ENCODE measurements around the gene FABP3.
"Not testable (repeated sequence)": the region's sequence is repeated elsewhere in the genome, so short reads cannot be mapped to it uniquely, and the experiment has no call there.

Gene FABP3

DNA sequence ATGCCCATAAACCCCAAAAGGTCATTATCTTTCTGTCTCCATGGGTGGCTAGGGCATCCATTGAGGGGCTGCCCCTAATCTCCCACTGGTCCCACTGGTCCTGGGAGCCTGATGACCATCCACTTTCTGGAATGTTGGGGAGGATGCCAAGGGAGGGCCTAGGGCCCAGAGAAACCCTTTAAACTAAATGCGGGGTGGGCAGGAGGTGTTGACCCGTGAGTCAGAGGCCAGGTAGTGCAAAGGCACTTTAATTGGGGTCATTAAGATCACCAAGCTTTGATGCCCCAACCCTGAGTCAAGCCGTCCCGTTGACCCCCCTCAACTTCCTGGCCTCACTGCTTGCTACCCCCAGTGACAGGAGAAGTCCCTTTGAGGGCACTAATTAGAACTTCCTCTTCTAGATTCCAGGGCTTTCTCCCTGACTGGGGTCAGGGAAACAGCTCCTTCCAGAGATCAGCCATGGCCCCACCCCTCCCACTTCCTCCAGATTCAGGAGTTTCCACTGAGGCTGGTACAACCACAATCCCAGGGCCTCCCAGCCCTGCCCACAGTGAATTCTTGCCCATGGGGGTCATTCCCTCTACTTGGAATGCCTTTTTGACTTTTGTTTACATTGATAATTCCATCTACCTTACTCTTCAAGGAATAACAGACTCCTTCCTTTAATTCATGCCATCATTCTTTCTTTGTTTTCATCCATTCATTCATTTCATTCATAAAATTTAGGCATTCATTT is 24.7 kb upstream of the FABP3 start:
- DNase-seq: no peak

DNA sequence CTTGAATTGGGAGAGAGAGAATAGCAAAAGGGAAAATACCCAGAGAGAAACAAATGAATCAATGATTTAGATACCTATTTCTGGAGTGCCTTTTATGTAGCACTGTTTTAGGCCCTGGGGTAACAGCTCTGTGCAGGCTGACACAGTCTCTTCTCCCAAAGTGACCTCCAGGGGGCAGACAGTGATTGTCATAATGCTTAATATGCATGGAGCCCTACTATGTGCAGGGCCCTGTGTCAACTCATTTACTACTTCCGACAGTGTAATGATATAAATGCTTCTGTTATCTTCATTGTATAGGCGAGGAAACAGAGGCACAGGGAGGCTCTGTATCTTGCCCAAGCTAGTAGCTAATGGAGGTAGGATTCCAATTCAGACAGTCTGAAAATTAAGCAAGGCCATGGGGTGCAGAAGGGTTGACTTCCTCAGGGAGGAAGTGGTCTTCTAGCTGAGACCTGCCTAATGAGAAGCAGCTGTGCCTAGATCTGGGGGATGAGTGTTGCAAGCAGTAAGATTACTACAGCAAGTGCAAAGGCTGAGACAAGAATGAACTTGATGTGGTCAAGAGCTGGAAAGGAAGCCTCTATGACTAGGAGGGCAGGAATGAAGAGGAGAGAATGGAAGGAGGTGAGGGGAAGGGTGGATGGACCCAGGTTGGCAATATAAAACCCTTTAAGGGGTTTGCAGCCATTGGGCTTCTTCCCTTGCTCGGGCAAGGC is 23.9 kb upstream of the FABP3 start:
- DNase-seq: no peak

DNA sequence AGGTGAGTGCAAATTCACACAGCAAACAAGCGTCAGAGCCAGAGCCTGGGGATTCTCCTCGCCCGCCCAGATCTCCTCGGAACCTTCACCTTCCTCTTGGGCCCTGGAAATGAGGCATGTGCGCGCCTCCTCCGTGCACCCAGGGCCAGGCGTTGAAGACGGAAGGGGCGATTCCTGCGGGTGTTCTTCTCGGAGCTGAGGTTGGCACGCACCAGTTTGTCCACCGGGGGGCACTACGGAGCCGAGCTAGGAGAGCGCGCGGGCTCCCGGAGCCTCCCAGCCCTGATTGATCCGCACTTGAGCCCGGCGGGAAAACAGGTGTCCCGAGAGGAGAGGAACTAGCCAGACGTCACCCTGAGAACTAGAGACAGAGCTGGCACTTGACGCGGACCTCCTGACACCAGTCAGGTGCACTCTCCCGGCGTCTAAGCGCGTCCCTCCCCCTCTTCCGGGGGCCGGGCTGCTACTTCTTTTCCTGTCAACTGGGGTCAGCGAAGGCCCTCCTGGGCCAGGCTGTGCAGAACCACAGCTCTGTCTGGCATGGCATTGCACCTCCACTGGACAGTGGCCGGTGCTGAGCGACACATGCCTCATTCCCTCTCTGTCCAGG is 21.8 kb upstream of the FABP3 start:
- peak; percentile 91 for DNase-seq

DNA sequence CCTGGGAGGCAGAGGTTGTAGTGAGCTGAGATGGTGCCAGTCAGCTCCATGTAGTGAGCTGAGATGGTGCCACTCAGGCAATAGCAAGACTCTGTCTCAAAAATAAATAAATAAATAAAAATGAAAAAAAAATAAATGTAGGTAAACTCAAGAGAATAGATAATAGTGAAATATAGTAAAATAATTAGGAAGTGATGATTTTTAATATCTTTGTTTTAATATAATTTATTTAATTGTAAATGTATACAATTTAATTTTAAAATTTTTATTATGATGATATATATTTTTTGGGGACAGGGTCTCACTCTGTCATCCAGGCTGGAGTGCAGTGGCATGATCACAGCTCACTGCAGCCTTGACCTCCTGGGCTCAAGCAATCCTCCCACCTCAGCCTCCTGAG is 20.6 kb upstream of the FABP3 start:
- no peak for DNase-seq

DNA sequence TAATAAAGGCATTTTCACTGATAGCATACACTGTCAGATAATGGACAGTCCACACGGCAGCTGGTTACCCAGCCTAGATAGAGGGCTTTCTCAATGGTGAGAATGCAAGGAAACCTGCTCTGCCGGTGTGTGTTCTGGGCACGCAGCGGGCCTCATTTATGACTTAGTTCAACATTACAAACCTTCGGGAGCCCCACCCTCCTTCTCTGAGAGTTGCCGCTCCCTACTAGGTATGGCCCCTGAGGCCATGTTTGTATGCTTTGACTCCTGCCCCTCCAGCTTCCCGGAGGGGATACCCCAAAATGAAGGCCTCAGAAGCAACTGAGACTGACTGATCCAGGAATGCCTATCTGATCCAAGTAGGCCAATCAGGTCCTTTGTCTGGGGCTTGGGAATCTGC is 17.2 kb upstream of the FABP3 start:
- no peak for DNase-seq

DNA sequence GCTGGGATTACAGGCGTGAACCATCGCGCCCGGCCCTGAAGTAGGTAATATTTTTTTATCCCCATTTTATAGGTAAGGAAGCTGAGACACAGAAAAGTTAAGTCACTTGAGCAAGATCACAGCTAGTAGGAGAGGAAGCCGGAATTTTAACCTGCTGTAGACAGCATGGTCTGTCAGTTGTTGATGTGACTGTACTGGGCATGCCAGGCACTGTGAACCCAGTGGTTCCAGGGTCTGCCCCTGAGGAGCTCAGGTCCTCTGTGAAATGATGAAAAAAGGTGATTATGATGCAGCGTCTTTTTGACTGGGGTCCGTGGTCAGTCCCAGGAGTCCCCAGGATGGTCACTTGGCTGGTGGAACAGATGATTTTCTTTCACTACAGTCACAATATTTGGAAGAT is 16.7 kb upstream of the FABP3 start:
- DNase-seq: no peak

DNA sequence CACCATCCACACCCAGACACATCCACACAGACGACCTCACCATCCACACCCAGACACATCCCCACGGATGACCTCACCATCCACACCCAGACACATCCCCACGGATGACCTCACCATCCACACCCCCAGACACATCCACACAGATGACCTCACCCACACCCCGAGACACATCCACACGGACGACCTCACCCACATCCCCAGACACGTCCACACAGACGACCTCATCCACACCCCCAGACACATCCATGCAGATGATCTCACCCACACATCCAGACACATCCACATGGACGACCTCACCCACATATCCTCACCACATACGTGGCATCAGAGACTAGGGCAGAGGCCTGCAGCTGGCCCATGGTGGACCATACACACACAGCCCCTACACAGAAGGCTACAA is 14.7 kb upstream of the FABP3 start:
- DNase-seq: no peak

DNA sequence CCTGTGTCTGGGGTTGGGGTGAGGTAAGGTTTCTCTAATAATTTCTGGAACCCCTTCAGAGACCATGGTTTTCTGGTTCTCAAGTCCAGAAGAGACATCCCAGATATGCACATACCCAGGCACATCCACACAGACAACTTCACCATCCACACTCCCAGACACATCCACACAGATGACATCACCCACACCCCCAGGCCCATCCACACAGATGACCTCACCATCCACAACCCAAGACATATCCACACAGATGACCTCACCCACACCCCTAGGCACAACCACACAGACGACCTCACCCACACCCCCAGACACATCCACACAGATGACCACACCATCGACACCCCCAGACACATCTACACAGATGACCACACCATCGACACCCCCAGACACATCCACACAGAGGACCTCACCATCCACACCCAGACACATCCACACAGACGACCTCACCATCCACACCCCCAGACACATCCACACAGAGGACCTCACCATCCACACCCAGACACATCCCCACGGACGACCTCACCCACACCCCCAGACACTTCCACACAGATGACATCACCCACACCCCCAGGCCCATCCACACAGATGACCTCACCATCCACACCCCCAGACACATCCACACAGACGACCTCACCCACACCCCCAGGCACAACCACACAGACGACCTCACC is 13.8 kb upstream of the FABP3 start:
- DNase-seq: not testable (repeated sequence)

DNA sequence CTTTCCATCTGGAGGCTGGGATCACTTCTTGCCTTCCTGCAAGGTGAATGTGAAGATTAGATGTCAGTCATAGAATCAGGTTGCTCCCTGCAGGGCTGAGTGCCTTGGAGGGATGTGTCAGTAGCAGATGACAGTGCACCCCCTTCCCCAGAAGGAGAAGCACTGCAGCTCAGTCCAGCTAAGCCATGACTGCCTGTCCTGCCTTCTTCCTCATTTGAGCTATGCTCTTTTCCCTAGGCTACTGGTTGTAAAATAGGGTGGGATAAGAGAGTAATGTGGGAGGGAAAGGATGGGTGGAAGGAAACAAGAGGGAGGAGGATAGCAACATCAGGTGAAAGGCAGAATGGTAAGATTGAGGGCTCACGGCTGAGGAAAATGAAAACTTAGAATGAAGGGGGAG is 11.1 kb upstream of the FABP3 start:
- peak; percentile 69 for DNase-seq

DNA sequence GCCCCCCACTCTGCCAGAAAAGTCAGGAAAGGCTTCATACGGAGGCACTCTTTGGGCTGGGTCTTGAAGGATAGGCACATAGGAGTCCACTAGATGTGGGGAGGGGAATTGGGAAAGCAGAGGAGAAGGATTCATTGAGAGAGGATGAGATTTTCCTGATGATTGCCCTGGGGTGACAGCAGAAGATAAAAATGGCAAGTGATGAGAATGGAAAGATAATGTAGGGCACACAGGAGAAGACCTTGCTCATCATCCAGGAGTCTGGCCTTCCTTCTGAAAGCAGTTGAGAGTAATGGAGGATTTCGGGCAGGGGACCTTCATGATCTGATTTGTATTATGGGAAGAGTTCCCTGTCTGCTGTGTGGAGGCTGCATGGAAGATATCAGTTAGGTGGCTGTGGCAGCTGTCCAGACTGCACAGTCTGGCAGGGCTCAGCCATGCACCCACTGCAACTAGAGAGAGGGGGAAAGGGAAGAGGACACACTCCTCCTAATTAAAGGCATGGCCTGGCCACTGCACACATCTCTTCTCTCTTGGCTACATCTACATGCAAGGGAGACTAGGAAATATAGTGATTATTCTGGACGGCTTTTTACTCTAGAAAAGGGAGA is 9.6 kb upstream of the FABP3 start:
- peak; percentile 75 for DNase-seq

DNA sequence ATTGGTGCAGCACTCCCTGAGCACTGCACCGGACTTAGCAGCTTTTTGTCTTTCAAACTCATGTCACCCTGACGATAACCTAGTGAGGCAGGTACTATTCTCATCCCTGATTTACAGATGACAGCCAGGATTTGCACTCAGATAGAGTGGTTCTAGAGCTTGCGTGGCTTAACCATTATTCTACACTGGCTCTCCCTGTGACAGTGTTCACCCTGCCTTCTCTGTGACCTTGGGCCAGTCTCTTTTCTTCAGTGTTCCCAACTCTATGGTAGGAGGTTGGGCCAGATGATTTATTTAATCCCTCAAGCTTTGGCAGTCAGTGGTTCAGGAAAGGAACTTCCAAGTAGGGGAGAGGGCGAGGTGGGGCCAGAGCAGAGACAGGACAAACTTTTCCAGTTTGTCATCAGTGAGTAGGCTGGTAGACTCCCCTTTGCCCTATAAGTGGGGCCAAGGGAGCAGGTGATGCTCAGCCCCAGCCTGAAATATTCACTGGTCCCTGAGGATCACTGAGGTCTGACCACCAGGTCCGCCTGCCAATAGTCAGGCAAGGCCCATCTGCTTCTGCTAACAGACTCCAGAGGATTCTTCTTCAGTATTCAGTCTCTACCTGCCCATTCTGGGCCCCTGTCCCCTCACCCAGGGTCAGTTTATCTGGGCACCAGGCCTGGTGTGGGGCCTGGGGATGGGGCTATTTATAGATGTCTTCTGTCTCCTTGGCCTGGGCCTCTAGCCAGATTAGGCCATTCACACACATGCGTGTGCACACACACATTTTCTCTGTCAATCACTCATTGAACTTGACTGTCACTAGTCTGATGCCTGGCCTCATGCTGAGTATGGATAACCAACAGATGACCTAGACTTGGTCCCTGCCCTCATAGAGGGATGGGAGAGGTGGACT is 8.8 kb upstream of the FABP3 start:
- peak; percentile 53 for DNase-seq

DNA sequence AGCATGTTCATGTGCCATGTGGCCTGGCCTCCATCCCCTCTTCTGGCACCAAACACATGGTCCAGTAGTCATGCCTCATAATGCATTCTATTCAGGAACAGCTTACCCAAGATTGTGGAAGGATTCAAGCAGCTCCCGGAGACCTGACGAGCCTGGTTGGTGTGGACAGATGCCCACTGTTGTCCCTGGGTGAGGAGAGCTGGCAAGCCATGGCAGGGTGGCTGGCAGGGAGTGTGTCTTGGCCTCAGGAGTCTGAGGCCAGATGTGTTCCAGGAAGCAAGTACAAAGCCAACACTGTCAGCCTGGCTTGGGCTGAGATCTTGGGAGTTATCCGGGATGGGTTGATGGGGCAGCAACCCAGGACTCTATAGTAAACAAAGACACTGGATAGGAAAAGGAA is 7.3 kb upstream of the FABP3 start:
- peak; percentile 47 for DNase-seq

DNA sequence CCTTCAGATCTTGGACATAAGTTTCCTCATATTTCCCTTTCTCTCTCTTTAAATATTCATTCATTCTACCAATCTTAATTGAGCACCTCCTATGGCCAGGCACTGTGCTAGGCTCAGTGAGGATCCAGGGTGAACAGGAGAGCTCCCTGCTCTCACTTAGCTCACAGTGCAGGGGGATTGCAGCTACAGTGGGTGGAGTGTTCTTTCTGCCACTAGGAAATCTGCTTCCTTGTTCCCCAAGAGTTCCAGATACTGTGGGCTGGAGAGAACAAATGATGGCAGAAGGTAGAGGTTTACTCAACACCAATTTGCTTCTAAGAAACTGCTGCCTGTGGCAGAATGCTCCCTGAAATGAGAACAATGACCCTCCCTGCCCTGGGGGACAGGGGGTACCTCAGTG is 5.1 kb upstream of the FABP3 start:
- no peak for DNase-seq

DNA sequence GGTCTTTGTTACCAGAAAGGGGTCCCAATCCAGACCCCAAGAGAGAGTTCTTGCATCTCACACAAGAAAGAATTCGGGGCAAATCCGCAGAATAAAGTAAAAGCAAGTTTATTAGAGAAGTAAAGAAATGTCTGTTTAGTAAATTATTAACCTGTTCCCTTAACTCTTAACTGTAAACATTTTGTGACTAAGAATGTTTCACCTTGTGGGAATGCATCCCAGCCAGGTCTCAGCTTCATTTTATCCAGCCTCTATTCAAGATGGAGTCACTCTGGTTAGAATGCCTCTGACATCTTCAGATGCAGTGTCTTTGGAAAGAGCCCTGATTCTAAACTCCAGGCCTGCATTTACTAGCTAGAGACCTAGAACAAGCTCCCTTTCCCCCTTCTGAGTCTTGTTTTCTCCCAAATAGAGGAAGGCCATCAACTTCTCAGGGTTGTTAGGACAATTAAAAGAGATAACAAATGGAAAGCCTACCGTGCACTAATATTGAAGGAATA is 4.5 kb upstream of the FABP3 start:
- DNase-seq: no peak

DNA sequence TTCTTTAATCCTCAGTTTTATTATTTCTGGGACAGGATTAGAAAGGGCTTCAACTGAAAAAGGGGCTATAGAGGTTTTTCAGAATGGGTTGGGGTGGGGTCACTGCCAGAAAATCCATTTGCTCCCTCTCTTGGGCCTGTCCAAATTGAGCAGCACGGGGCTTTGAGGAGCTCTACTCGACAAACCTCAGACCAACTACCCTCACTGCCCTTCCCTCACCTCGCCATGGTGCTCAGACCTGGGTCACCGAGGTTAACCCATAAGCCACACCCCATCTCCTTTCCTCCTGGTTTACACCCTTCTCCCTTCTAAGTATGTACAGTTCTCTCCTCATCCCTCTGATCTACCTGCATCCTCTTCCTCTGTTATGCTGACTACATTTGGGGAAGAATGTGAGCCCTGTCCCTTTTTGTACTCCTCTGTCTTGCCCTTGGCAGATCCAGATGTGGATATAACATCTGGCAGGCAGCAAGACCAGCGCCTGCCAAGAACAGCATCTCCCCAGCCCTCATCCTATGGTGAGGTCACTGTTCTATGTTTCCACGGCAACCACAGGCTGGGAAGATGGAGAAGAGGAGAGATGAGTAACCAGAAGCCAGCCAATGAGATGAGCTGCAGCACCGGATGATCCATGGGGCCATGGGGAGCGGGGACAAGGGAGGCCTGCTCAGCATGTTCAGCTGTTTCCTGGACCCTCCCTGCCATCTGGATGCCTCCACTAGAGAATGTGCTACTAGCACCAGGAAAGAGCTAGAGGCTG is 3.7 kb upstream of the FABP3 start:
- DNase-seq: peak; percentile 91

DNA sequence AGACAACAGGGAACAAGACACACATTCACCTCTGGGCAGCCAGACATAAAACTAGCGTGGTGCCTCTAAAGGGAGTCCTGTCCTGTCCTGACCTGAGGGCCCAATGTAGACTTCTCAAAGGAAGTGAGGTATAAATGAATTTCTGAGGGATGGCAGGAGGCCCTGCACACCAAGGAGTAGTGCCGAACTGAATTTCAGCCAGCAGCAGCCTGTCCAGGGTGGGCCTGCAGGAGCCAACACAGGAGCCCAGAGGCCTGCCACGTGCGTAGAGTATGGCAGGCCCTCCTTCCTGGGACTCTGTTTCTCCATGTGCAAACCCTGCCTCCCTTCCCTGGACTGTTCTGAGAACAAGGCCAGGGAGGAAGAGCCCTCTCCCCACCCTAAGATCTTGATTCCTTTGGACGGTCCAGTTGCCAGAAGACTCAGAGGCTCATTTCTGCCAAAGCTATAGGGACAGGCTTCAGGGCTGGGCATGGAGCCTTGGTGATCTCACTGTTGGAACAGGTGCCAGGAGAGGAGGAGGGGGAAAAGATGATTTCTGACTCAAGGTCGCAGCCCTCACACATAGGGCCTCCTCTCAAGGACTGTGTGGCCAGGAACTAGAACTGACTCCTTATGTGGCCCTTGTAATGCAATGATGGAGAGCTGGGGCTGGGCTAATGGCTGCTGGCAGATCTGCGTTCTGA is 1.8 kb upstream of the FABP3 start:
- DNase-seq: no peak

DNA sequence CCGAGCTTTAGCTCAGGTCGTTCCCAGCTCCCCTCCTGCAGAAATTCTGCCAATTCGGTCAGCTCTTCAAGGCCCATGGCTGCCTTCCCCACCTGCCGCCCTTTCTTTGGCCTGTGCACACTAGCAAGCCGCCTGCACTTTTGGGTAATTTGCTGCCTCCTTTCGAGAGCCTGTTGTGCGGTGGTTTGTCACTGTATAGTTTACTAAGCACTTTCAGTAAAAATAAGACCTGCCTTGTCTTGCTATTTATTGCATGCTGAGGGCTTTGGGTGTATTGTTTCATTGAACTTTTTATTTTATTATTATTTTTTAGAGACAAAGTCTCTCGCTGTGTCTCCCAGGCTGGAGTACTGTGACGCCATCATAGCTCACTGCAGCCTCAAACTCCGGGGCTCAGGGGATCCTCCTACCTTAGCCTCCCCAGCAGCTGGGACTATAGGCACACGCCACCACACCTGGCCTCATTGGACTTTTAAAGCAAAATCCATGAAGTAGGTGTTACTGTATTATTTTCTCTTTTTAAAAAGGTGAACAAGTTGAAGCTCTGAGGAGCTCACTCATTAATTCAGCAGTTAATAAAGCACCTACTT is 1.1 kb upstream of the FABP3 start:
- DNase-seq: no peak

DNA sequence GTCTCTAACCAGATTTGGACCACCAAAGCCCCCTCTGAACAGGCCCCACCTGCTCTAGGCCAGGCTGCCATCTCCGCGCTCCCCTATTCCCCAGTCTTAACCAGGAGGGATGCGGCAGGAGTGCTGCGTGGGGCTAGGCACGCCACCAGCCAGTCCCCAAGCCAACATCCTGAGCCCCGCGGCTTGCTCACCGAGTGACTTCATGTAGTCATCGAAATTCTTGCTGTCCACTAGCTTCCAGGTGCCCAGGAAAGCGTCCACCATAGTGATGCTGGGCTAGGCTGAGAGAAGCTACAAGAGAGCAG is 173 bp downstream of the FABP3 start:
- DNase-seq: no peak

DNA sequence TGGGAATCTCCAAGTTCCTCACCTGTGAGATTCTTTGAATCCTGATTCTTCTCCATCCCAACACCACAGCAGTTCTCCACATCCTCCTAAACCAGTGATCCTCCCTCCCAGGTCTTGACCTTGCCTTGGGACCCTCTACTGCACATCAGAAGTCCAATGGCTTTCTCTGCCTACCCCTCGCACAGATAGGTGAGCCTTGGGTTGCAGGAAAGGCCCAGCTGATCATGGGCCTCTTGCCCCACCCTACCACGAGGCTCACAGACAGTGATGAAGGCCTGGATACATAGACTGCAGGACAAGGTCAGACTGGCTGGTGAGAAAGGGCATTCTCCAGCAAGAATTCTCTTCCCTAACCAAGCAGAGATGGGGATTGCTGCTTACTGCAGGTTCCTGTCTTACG is 825 bp downstream of the FABP3 start:
- DNase-seq: no peak
